Muscle of back (tissue), 11 donors: ENCODE data around the gene ZNF500. TPM values are rescaled to one million over a fixed set of nuclear protein-coding genes. Genes with fewer than 3 reads are reported as not detected.
"Not testable (repeated sequence)": the region's sequence is repeated elsewhere in the genome, so short reads cannot be mapped to it uniquely, and the experiment has no call there.

Experiments
- DNase-seq, 3 donors: peaks; one replicate each; pipeline versions ENCODE4 v3.0.0 to v3.0.0-alpha.2; 2013
- polyA plus RNA-seq, 10 donors: library from polyadenylated mRNA; unstranded; fragments of 120-200 nt; gene quantifications; one replicate each; pipeline ENCODE4 v1.2.1, GENCODE V29; 2013; ENCODE audit not compliant: insufficient read length in 10 of 10

ZNF500 gene
- polyA plus RNA-seq, 10 donors: 7.1 to 11.9 (median 8.8) TPM

DNA sequence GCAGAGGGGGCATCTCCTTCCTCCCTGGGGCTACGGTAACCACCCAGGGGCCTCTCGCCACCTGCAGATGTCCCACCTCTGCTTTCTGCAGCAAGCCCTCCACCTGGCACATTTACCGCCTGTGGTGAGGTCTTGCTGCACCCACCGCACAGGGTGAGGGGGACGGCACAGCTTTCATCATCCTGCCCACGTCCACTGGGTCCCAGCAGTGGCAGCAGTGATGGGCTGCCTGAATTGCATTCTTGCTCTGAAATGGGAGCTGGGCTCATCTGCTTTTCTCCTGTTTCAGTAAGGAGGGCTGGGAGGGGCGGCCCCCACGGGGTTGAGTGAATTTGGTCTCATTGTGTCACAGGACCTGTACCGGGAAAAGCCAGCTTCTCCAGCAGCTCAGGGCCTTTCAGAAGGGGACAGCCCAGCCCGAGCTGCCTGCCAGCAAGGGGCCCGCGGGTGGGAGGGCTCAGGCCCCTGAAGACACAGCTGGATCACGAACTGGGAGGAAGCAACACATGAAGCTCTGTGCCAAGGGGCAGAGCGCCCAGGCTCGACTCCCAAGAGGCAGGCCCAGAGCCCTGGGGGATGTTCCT, 19.9 kb downstream of the ZNF500 start:
- DNase-seq: no peak

DNA sequence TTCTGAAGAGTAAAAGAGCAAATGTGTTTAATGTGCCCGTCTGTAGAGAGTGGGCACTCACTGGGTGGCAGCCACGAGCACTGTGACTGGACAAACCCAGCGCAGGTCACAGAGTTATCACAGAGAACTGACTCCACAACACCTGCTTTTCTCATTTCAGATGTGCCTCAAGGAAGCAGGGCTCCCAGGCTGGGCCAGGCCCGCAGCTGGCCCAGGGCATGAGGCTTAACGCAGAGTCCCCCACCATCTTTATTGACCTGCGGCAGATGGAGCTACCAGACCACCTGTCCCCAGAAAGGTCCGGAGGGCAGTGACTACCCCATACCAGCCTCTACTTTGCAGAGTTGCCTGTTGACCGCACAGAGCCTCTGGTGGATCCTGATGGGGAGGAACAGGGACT, 20.7 kb downstream of the ZNF500 start:
- DNase-seq: no peak

DNA sequence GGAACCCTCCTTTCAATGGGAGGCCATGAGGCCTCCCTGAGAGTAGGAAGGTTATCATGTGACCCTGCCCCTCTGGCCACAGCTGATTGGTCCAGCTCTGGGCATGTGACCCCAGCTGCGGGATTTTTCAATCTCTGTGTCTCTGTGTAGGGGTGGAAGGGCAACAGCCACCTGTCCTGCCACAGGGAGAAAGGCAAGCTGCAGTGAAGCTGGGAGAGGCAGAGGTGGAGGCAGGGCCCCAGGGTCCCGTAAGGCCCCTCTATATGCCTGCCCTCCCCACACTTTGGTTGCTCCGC, 21.7 kb downstream of the ZNF500 start:
- no peak for DNase-seq

DNA sequence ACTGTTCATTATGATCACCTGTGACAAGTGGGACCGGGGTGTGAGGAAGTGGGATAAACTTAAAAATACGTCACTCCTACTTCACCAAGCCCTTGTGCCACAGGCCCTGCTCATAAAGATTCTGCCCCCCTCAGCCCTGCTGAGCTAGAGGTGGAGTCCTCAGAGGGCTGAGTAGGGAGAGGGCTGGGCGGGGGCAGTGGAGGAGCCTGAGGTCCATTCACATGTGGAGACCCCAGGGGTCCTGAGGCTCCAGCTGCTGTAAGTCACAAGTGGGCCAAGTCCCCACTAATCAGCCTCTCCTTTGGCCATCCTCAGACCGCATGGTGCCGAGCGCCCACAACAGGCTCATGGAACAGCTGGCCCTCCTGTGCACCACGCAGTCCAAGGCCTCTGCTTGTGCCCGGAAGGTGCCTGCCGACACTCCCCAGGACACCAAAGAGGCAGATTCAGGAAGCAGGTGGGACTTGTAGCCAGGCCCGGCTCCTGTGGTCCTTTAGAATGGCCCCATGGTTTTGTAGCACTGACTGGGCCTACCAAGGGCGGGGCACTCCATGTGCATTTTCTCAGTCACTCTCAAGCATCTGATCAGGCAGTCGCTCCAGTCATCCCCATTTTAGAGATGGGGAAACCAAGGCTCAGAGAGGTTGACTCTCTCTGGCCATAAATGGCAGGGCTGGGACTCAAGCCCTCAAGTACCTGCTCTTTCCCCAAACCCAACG, 22.2 kb downstream of the ZNF500 start:
- no peak for DNase-seq

DNA sequence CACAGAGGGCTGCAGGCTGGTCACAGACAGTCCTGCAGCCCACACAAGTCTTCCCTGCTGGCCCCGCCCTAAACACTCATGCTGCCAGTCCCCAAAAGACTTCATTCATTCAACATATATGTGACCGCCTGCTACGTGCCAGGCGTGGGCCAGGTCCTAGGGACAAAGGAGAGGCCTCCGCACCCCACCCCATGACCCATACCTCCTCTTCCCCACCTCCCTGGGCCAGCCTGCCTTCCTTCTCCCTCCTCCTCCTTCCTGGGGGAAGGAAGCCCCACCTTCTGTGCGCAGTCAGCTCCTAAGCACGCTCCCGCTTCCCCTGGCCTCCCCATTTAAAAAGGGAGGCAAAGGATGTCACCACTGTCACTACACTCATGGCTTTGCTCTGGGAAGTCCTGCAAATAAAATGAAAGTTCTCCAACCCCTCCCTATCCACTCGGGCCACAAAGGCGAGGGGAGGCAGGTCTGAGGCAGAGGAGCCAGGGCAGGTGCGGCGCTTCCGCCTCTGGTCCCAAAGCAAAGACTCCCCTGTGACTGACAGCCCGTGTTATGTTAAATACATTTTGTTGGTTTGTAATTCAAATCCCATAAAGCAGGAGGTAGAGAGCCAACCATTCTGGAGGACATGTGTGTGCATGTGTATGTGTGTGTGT, 23.6 kb downstream of the ZNF500 start:
- DNase-seq: no peak

DNA sequence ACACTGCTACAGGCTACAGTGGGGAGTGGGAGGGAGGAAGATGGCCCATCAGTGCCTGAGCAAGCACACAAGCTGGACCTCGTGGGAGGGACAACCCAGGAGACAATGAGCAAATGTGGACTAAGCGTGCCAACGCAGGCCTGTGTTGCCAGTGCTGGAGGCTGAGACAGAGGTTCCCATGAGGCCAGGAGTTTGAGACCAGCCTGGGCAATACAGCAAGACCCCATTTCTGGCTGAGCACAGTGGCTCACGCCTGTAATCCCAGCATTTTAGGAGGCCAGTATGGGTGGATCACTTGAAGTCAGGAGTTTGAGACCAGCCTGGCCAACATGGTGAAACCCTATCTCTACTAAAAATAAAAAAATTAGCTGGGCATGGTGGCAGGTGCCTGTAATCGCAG, 28.6 kb downstream of the ZNF500 start:
- not testable (repeated sequence) for DNase-seq

DNA sequence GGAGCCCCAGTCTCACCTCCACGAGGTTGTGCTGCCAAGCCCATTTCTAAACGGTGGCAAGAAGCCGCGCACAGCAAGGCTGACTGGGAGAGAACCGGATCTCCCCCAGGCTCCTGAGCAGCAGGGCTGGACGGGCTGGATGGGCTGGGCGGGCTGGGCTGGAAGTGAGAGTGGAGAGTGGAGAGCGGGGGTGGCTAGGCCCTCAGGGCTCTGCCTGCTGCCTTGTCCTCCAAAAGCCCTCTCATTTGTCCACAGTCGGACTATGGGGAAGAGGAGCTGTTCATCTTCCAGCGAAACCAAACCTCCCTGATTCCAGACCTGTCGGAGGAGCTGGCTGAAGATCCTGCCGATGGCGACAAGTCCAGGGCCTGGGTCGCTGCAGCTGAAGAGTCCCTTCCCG, 29.4 kb downstream of the ZNF500 start:
- DNase-seq: no peak

DNA sequence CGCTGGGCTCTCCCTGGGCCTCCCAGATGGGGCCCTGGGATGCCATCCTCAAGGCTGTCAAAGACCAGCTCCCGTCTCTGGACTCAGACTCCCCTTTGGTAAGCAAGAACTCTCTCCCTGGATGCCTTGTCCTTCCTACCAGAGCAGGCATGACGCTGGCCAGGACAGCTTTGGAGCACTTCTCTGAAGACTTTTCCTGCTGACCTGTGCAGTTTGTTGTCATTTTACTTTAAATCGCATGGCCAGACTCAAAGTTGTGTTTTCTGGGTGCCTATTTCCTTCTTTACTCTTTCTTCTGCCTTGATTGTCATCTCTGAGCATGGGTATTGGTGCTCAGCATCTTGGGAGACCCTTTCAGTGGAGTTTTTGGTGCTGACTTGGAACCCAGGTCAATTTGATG, 30.4 kb downstream of the ZNF500 start:
- no peak for DNase-seq

DNA sequence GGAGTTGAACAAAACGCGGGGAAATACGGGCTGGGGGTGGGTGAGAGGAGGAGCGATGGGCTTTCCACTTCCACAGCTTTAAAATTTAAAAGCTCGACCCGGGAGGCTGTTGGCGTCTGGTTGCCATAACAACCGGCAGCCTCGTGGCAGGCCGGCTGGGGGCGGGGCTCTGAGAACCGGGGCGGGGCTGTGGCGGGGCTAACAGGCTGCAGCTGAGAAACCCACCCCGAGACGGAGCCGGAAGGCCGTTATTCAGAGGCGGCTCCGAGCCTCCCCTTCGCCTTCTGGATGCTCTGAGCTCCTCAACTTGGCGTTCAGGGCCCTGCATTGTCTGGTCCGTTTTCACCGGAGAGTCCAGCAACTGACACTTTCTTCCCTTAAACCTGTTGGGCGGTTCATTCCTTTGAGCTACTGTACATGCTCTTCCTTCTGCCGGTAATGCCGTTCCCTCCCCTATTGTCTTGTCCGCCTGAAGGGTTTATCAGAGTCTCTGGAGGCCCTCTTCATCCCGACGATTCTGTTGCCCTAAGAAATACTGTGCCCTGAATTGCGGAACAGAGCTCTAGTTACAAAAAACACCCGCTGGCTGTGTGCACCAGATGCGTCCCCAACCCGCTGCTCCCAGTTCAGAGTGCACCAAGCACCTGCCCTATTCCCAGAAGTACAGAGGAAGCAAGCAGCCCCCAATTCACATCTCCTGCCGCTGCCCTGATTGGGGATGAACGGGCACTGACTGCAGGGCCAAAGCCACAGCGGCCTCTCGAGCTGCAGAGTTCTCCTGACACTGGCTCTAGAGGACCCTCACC, 32.0 kb downstream of the ZNF500 start:
- DNase-seq: peak; percentile 80 to 93 (median 88)

DNA sequence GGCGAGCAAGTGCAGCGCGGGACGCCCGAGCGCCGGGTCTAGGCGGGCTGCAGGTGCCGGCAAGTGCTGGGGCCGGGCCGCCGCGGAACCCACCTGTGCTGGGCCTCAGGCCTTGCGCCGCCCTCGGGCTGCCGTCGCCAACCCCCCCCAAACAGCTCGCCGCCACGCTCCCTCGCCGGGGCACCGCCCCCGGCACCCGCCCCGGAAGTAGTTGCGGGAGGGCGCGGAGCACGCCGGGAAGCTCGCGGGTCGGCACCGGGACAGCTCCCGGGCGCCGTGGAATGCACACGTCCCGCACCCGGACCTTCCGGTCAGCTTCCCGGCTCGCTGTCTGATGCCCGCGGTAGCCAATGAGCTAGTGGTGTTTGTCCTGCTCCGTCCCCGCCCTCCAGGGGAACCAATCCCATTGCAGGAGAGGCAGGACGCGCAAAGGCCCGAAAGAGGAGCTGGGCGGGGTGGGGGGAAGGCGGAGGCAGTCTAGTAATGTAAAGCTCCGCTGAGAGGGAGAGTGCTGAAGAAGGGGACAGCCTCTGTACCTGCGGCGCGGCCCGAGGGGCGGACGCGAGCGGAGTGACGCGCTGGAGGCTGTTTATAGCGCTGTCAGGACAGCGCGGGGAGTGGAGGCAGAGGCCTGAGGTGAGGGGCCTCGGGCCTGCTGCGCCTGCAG, 32.8 kb downstream of the ZNF500 start, which contains the start of the genes ANKS3 and DNAAF8:
Gene ANKS3, minus strand, starts transcription at position 209 of the 667 bp plus-strand sequence. CDS start 4,122 bp downstream, outside the sequence.
Gene DNAAF8, plus strand, starts transcription at position 475 of the 667 bp plus-strand sequence. CDS start 1,978 bp downstream, outside the sequence.
- DNase-seq: peak; percentile 95 to 98 (median 96)

DNA sequence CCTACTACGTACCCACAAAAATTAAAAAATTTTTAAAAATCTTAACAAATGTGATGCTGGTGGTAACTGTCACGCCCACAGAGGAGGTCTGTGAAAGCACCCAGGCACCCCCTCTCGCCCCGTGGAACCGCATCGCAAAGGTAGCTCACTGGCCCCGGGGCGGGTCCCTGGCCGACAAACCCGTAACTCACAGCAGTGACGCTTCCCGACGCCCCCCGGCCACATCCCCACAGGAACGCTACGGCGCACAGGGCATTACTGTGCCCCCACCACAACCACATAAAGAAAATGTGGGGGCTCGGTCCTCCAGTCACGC, 33.3 kb downstream of the ZNF500 start:
- DNase-seq: peak in 1 of 3 donors; percentile 16

DNA sequence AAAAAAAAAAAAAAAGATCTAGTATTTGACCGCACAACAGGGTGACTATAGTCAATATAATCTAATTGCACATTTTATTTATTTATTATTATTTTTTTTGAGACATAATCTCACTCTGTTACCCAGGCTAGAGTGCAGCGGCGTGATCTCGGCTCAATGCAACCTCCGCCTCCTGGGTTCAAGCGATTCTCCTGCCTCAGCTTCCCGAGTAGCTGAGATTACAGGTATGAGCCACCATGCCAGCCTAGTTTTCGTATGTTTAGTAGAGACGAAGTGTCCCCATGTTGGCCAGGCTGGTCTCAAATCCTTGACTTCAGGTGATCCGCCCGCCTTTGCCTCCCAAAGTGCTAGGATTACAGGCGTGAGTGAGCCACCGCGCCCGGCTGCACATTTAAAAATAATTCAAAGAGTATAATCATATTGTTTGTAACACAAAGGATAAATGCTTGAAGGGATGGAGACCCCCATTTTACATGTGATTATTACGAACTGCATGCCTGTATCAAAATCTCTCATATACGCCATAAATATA, 33.7 kb downstream of the ZNF500 start:
- DNase-seq: no peak

DNA sequence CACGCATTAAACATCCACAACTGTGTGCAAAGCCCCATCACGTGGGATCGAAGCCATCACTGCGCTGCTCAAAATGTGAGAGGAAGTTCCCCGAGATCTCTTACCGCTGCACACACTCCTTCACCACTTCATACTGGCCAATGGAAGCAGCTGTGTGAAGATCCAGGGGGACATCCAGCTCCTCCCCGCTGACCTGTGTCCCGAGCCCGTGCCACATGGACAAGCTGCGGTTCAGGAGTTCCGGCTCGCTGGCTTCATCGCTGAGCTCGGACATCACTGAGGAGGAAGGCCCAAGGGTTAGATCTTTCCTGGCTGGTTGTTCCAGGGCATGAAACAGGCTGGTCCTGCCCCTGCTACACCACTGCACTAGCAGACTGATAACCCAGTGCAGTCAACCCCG, 37.1 kb downstream of the ZNF500 start:
- DNase-seq: no peak

DNA sequence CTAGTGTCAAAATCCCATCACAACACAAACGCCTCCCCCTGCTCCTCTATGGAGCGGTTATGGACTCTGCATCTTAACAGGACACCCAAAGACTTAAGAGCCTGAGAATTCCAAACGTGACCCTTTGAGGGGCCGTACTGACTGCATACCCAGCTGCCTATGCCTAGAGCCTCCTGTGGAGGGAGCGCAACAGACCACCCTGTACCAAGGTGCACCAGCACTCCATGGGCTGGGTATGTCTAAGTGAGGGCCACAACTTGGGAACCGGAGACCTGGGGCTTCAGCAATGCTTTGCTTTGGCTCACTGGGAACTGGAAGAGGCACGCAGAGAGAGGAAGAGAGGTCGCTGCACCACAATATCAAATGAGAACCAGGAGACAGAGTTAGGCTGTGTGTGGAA, 38.3 kb downstream of the ZNF500 start:
- DNase-seq: no peak

DNA sequence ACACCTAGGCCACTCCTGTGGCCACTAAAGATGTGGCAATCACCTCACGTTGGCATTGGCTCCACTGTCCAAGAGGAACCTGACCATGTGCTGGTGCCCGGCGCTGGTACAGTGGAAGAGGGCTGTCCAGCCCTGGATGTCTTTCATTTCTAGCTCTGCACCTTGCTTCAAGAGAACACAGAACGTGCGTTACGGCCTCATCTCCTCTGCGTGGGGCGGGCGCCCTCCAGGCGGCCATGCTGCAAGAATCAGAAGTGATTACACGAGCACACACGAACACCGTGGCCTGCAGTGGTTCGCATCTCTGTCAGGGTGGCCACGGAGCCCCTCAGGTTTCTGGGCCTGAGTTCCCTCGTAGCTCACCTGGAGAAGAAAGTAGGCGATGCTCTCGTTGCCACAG, 40.3 kb downstream of the ZNF500 start:
- DNase-seq: no peak

DNA sequence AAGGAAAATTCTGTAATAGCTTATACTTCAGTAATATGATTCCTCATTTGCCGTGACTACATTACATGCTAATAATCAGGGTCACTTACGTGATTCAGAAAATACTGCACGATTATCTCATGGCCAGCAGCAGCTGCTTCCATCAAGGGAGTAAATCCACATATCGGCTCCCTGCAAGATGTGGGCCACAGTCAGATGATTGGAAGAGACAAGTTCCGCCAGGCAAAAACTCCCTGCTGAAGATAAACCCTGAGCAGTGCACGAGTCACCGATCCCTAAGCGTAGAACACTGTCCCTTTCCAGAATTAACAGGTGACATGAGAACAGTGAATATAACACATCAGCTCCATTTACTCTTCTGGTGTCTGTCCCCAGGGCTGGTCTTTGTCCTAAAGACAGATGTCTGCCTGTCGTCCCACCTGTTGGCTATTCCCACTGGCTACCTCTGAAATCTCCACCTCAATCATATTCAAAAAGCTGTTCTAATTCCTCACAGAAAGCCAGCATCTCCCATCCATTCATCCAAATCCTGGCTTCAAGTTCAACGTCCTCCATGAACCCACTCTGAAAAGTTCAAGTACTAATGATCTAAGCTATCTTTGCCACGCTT, 42.2 kb downstream of the ZNF500 start:
- DNase-seq: no peak

DNA sequence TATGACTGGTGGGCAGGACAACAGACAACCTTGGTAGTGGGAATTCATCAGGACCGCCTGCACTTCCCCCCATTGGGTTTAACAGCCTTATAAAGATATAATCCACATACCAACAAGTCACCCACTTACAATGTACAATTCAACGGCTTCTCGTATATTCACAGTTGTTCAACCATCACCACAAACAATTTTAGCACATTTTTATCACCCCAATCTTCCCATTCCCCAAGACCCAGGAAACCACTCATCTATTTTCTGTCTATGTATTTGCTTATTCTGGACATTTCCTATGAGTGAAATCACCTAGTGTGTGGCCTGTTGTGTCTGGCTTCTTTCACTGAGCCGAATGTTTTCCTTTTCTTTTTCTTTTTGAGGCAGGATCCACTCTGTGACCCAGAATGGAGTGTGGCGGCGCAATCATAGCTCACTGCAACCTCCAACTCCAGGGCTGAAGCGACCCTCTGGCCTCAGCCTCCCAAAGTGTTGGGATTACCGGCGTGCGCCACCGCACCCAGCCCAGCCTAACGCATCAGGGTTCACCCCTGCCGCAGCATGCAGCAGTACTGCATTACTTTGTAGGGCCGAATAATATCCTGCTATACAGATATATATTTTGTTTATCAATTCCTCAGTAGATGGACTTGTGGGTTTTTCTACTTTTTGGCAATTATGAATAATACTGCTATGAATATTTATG, 43.7 kb downstream of the ZNF500 start:
- no peak for DNase-seq

DNA sequence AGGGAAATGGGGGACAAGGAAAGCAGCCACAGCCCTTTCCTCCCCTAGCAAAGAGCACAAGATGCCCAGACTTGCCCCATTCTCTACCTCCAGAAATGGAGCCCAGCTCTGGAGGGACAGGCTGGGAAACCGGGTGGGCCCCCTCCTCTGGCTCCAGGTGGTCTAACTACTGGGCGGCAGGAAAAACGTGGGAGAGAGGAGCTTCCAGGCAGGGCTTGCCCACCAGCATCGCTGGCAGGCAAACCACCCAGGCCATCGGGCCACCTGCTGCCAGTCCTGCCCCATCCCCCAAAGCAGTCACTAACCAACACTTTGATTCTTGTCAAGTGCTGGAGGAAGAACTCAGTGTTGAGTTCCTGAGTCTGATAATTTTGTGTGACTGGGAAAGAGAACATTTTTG, 48.5 kb downstream of the ZNF500 start:
- no peak for DNase-seq

DNA sequence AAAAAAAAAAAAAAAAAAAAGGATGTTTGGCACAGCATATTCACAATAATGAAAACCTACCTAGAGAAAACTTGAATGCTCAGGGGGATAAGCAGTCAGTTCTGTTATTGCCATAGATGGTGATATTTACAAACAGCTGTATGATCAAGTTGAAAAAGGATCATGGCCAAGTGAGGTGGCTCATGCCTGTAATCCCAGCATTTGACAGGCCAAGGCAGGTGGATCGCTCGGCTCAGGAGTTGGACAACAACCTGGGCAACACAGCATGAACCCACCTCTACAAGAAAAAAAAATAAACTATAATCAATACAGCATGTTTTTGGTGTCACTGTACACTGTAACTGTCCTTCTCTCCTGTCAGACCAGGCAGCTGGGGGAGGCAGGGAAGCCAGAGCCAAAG, 52.0 kb downstream of the ZNF500 start:
- no peak for DNase-seq

DNA sequence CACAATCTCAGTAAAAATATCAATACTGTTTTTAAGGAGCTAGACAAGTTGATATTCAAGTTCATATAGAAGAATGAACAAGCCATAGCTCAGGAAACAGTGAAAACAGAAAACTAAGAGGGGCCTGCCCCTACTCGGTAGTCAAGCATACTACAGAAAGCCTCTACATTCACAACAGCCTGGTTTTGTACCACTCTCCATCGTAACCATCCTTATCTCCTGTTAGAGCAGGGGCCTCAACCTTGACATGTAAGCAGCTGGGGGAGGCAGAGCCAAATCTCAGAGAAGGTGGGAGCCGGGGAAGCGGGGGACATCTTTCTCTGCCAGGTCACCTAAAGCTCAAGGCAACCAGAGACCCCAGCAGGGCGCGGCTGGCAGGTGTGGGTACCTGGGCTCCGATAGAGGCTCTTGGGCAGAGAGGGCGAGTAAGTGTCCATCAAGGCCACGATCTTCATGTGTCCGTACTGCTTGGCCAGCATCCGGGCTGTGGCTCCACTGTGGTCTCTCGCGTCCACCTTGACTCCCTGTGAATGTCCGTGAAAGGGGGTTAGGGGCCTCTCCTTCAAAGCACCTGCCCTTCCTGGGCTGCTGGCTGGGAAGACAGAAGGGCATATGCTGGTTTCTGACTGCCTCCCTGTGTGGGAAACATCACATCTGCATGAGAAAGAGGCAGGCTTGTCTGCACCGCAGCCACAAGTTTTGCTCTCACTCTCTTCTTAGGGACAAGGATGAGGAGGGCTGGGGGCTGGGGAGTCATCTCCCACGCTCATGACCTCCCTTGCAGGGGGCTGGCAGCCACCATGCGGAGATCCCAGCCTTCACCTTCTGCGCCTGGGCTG, 53.1 kb downstream of the ZNF500 start:
- no peak for DNase-seq
